Activated effector memory CD4-positive, alpha-beta T cell treated with anti-CD3 and anti-CD28 coated beads, Interleukin-2, amount 50 U/mL, for 16 hours (primary cell): ENCODE data around the gene GRIP2.

Experiments
- DNase-seq: peaks from one replicate; pipeline ENCODE4 v3.0.0-alpha.2; 2020

GRIP2 gene

GRCh38 chr3:14450506-14450905 lies 89.6 kb downstream of the GRIP2 start:
- no peak for DNase-seq

- no peak for DNase-seq
These were observed 91.1 kb downstream of the GRIP2 start for GRCh38 chr3:14448756-14449727.

GRCh38 chr3:14448063-14448462 lies 92.1 kb downstream of the GRIP2 start:
- no peak for DNase-seq

- DNase-seq = no peak
These were observed 93.1 kb downstream of the GRIP2 start for GRCh38 chr3:14446988-14447570.

- no peak for DNase-seq
These were observed 94.4 kb downstream of the GRIP2 start for GRCh38 chr3:14445773-14446172.

GRCh38 chr3:14444380-14444779 lies 95.8 kb downstream of the GRIP2 start:
- no peak for DNase-seq

GRCh38 chr3:14441920-14442300 lies 98.2 kb downstream of the GRIP2 start:
- DNase-seq = no peak

GRCh38 chr3:14441240-14441919 lies 98.8 kb downstream of the GRIP2 start:
- DNase-seq = no peak

- no peak for DNase-seq
These were observed 99.5 kb downstream of the GRIP2 start for GRCh38 chr3:14440531-14441239.

GRCh38 chr3:14440168-14440518 lies 100.0 kb downstream of the GRIP2 start:
- no peak for DNase-seq

- no peak for DNase-seq
These were observed 100.5 kb downstream of the GRIP2 start for GRCh38 chr3:14439501-14440167.
